ENCODE results near the gene NR4A3. TPM values are rescaled to one million over a fixed set of nuclear protein-coding genes. Genes with fewer than 3 reads are reported as not detected.
"Not testable (repeated sequence)": the region's sequence is repeated elsewhere in the genome, so short reads cannot be mapped to it uniquely, and the experiment has no call there.

Gene NR4A3
- total RNA-seq, result 10 to 100 TPM; 10.5 to 11.9 TPM

DNA sequence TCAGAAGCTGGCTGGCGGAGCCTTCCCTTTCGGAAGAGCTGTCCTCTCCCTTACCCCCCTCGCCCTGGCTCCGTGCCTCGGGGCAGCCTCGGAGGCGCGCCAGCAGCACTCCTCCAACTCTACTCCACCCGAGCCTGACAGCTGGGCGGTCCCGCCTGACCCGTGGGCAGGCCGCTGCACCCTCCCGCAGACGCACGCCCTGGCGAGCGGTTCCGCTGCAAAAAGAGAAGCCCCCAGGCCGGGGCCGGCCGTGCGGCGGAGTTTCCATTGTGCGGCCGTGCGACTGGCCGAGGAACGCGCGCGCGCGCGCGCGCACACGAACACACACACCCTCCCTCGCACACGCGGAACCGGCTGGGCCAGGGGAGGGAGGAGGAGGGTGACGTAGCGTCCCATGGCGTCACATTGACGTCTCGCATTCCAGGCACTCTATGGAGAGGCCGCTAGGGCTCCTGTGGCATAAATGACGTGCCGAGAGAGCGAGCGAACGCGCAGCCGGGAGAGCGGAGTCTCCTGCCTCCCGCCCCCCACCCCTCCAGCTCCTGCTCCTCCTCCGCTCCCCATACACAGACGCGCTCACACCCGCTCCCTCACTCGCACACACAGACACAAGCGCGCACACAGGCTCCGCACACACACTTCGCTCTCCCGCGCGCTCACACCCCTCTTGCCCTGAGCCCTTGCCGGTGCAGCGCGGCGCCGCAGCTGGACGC, at the start of gene NR4A3:
Gene NR4A3, plus strand, starts transcription at position 490 of the 713 bp plus-strand sequence. CDS start 6,158 bp downstream, outside the sequence.
- H3K4me3 Mint-ChIP-seq, result peak within 1 kb of the TSS; percentile 86
- POLR2A ChIA-PET, result interaction anchor here (0.5 to 2.0 kb wide), 3 partner anchors 11 to 196 kb away, joined by 3 to 6 read pairs (median 4); no protein-coding TSS in a partner anchor
- H3K36me3 Mint-ChIP-seq, result no peaks in the 10 kb centered on the region
- CTCF ChIA-PET, result interaction anchor here (1.1 to 2.2 kb wide), 2 partner anchors 11 to 84 kb away, joined by 3 to 8 read pairs; no protein-coding TSS in a partner anchor
- intact Hi-C loops (cut with micrococcal nuclease), result loop anchor here (2.0 to 10.0 kb wide), 8 partner anchors 261 to 1576 kb away; partner anchors contain the start of genes MRPL50, MSANTD3, TEX10 and ZNF189
- peaks cover 20% of the 10 kb centered on the region for H3K27me3 Mint-ChIP-seq
- H3K9me3 Mint-ChIP-seq, result no peaks in the 10 kb centered on the region
- peaks cover 62% of the 10 kb centered on the region for H3K4me1 Mint-ChIP-seq (ENCODE audit: low read depth)
- peak; percentile 88 for DNase-seq
- peak within 1 kb of the TSS; percentile 87 for H3K27ac Mint-ChIP-seq

DNA sequence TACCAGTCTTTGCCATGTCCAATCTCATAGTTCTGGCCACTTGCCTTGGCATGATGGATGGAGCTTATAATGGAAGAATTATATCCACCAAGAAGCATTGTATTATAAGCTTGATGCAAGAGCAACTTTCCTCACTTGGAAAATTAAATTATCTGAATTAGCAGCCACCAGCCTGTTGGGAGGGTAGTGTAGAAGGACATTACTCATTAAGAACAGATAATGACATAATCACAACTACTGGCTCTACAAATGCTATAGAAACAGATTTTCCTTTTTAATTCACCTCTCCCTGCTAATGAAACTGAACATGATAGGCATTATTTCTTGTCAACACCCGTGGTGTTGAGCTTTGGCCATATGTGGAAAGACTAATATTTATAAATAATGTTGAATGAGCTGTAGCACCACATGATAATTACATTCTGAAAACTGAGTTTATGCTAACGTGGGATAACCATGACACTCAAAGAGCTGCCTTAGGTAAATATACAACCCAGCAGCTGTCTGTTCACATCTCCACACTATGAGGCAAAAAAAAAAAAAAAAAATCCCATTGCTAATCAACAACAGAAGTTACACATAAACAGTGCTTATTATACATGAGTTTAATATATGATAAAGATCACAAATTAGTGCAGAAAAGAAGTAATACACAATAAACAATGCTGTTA, 48.1 kb upstream of the NR4A3 start:
- ChIA-PET CTCF (no interaction called here), POLR2A (no interaction called here)
- Mint-ChIP-seq H3K4me3 (no peak overlapping the region), H3K27ac (no peak overlapping the region), H3K27me3 (peaks cover 14% of the 10 kb centered on the region), H3K4me1 (ENCODE audit: low read depth) (peaks cover 2% of the 10 kb centered on the region), H3K9me3 (no peaks in the 10 kb centered on the region), H3K36me3 (no peaks in the 10 kb centered on the region)
- intact Hi-C loops (cut with micrococcal nuclease), result no loop called here
- no peak for DNase-seq

DNA sequence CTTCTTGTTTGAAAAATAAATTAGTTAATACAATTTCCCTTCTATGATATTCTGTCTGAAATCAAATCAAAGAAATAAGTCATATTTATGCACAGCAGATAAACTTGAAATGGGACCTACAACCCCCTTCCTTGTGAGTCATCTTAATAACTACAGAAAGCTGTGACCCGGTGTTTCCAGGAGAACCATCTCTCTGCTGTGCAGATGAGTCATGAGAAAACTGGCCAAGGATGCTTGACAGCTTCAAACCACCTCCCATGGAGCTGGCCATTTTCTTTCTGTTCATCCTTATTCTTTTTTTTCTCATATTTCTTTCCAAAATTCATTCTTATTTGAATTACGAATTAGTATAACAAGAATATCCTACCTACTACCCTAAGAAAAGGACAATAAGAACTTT, 43.4 kb upstream of the NR4A3 start:
- ChIA-PET CTCF (no interaction called here), POLR2A (interaction anchor here (0.9 kb wide), 1 partner anchor 41 kb away, joined by 3 read pairs; no protein-coding TSS in a partner anchor)
- Mint-ChIP-seq H3K9me3 (peaks cover 2% of the 10 kb centered on the region), H3K27me3 (peaks cover 13% of the 10 kb centered on the region), H3K4me1 (ENCODE audit: low read depth) (peaks cover 8% of the 10 kb centered on the region), H3K4me3 (no peak overlapping the region), H3K27ac (no peak overlapping the region), H3K36me3 (no peaks in the 10 kb centered on the region)
- DNase-seq, result peak; percentile 48
- intact Hi-C loops (cut with micrococcal nuclease), result no loop called here

DNA sequence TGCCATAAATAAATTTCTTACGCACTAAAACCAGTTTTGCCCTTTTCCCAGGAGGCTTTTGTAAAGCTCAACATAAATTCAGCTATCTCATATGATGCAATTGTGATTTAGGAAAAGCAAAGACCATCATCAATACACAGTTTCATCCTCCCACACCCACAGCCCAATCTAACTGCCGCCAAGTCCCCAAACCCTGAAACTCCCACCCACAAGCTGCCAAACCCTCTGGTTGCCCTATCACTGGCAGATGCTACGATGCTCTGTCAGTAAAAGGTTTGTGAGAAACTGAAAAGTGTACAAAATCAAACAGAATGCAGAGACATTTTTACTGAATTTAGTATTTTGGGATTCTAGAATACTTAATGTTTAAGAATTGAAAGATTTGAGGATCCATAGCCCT, 42.8 kb upstream of the NR4A3 start:
- no peak for DNase-seq
- intact Hi-C loops (cut with micrococcal nuclease), result no loop called here
- no peaks in the 10 kb centered on the region for H3K36me3 Mint-ChIP-seq
- H3K27ac Mint-ChIP-seq, result no peak overlapping the region
- H3K9me3 Mint-ChIP-seq, result peaks cover 2% of the 10 kb centered on the region
- CTCF ChIA-PET, result no interaction called here
- POLR2A ChIA-PET, result interaction anchor here (0.9 kb wide), 1 partner anchor 40 kb away, joined by 3 read pairs; no protein-coding TSS in a partner anchor
- peaks cover 15% of the 10 kb centered on the region for H3K27me3 Mint-ChIP-seq
- no peak overlapping the region for H3K4me3 Mint-ChIP-seq
- H3K4me1 Mint-ChIP-seq (ENCODE audit: low read depth), result peaks cover 8% of the 10 kb centered on the region

DNA sequence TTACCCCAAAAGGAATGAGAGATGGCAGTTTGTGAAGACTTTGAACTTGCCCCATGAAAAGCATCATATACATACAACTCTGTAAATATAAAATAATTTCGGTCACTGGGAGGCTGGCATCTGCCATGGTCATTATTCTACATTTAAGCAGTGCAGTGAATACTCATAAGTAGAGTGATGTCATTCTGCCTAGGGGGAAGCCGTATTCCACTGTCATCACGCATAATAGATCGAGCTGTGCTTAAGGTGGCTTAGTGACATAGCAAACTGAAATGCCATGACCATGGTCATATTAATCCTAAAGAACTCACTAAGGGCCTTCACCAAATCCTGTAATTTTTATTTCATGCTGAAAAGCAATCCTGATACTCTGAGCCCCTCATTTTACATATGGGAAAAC, 42.4 kb upstream of the NR4A3 start:
- H3K9me3 Mint-ChIP-seq, result peaks cover 2% of the 10 kb centered on the region
- H3K27ac Mint-ChIP-seq, result no peak overlapping the region
- ChIA-PET POLR2A (interaction anchor here (0.9 kb wide), 1 partner anchor 40 kb away, joined by 3 read pairs; no protein-coding TSS in a partner anchor), CTCF (no interaction called here)
- H3K4me1 Mint-ChIP-seq (ENCODE audit: low read depth), result peaks cover 8% of the 10 kb centered on the region
- intact Hi-C loops (cut with micrococcal nuclease), result no loop called here
- H3K36me3 Mint-ChIP-seq, result no peaks in the 10 kb centered on the region
- no peak overlapping the region for H3K4me3 Mint-ChIP-seq
- peaks cover 17% of the 10 kb centered on the region for H3K27me3 Mint-ChIP-seq
- DNase-seq, result no peak

DNA sequence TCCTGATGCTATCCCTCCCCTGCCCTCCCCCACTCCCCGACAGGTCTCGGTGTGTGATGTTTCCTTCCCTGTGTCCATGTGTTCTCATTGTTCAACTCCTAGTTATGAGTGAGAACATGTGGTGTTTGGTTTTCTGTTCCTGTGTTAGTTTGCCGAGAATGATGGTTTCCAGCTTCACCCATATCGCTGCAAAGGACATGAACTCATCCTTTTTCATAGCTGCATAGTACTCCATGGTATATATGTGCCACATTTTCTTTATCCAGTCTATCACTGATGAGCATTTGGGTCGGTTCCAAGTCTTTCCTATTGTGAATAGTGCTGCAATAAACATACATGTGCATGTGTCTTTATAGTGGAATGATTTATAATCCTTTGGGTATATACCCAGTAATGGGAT, 39.3 kb upstream of the NR4A3 start:
- peaks cover 29% of the 10 kb centered on the region for H3K27me3 Mint-ChIP-seq
- POLR2A ChIA-PET; H3K4me3 Mint-ChIP-seq; intact Hi-C loops (cut with micrococcal nuclease); CTCF ChIA-PET; H3K36me3 Mint-ChIP-seq; H3K4me1 Mint-ChIP-seq (ENCODE audit: low read depth); DNase-seq; H3K9me3 Mint-ChIP-seq; H3K27ac Mint-ChIP-seq: not testable (repeated sequence)

DNA sequence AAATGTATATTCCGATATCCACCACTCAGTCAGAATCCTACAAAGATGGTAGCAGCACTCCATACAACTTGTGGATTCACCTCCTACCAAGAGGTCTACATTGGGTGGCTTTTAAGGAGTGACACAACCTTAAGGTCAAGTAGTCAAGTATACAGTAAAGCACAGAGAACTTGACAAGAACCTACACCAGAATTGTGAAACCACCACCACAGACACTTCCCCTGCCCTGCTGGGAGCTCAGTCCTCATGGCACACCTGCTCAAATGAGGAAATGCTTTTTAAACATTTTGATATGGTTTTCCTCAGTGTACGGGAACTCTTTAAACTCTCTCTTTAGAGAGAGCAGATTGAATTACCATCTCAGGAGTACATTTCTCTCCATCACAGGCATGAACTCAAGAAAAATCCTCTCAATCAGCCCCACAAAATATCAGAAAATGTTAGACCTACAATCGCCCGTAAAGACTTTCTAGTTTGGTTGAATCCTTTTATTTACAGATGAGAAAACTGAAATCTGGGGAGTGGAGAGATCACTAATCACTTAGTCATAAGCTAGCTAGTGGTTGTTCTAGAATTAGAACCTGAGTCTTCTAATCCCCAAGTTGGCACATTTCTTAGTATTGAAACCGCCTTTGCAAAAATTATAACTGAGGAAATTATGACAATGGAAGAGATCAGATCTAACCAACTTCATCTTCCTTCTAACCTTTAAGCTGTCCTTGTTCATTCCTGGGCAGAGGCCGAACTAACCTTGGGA, 38.5 kb upstream of the NR4A3 start:
- peaks cover 8% of the 10 kb centered on the region for H3K4me1 Mint-ChIP-seq (ENCODE audit: low read depth)
- H3K4me3 Mint-ChIP-seq, result no peak overlapping the region
- no peak for DNase-seq
- intact Hi-C loops (cut with micrococcal nuclease), result no loop called here
- H3K27ac Mint-ChIP-seq, result no peak overlapping the region
- CTCF ChIA-PET, result interaction anchor here (1.7 kb wide), 1 partner anchor 15 kb away, joined by 3 read pairs; no protein-coding TSS in a partner anchor
- POLR2A ChIA-PET, result no interaction called here
- H3K36me3 Mint-ChIP-seq, result no peaks in the 10 kb centered on the region
- peaks cover 2% of the 10 kb centered on the region for H3K9me3 Mint-ChIP-seq
- H3K27me3 Mint-ChIP-seq, result peaks cover 30% of the 10 kb centered on the region

DNA sequence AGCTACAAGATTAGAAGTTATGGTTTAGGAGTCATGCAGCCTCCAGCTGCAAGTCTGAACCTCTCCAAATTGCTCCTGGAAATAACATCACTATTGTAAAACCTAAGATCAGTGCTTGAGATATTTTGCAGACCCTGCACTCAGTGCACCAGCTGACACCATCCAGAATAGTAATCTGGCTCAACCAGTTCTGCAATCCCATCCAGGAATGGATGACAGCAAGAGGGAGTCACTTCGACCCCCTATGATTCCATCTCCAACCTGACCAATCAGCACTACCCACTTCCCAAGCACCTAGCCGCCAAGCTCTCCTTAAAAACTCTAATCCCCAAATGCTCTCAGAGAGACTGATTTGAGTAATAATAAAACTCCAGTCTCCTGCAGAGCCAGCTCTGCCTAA, 37.9 kb upstream of the NR4A3 start:
- no peak for DNase-seq
- Mint-ChIP-seq H3K27ac (no peak overlapping the region), H3K9me3 (peaks cover 2% of the 10 kb centered on the region), H3K4me1 (ENCODE audit: low read depth) (peaks cover 4% of the 10 kb centered on the region), H3K36me3 (no peaks in the 10 kb centered on the region), H3K4me3 (no peak overlapping the region), H3K27me3 (peaks cover 30% of the 10 kb centered on the region)
- POLR2A ChIA-PET, result no interaction called here
- CTCF ChIA-PET, result interaction anchor here (1.7 kb wide), 1 partner anchor 14 kb away, joined by 3 read pairs; no protein-coding TSS in a partner anchor
- intact Hi-C loops (cut with micrococcal nuclease), result no loop called here

DNA sequence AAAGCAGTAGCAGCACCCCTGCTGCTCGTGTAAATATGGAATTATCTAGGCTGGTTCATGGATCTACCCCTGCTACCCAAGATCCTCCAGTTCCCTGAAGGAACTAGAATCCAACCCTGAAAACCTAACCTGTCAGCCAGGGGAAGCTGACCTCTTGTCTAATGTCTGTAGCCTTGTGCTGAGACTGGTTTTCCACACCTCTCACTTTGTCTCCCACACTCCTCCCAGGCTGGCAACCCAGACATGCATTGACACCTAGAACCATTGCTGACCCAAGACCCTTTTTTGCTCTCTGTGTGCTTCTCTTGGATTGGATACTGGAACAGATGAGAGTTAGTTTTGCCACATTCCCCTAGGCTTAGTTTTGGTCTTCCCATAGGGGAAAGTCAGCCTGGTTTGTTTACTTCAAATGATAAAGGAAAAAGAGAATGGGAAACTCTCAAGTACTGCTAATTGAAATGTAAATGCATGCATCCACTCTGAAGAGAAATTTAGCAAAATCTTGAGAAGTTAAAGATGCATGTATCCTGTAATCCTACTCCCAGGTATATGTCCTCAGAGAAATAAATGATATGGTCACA, 36.6 kb upstream of the NR4A3 start:
- ChIA-PET POLR2A (no interaction called here), CTCF (no interaction called here)
- Mint-ChIP-seq H3K9me3 (peaks cover 2% of the 10 kb centered on the region), H3K36me3 (no peaks in the 10 kb centered on the region), H3K4me3 (no peak overlapping the region), H3K4me1 (ENCODE audit: low read depth) (no peaks in the 10 kb centered on the region), H3K27ac (no peak overlapping the region), H3K27me3 (peaks cover 30% of the 10 kb centered on the region)
- intact Hi-C loops (cut with micrococcal nuclease), result no loop called here
- DNase-seq, result no peak

DNA sequence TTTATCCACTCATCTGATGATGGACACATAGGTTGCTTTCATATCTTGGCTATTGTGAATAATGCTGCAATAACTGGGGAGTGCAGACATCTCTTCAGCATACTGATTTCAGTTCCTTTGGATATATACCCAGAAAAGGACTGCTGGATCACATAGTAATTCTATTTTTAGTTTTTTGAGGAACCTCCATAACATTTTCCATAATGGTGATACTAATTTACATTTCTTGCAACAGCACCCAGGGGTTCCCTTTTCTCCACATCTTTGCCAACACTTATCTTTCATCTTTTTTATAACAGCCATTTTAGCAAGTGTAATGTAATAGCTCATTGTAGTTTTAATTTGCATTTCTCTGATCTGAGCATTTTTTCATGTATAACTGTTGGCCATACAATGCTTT, 34.1 kb upstream of the NR4A3 start:
- ChIA-PET POLR2A (no interaction called here), CTCF (interaction anchor here (0.6 kb wide), 1 partner anchor 244 kb away, joined by 3 read pairs; no protein-coding TSS in a partner anchor)
- Mint-ChIP-seq H3K27me3 (peaks cover 27% of the 10 kb centered on the region), H3K4me3 (no peak overlapping the region), H3K4me1 (ENCODE audit: low read depth) (no peaks in the 10 kb centered on the region), H3K9me3 (no peaks in the 10 kb centered on the region), H3K36me3 (no peaks in the 10 kb centered on the region), H3K27ac (no peak overlapping the region)
- intact Hi-C loops (cut with micrococcal nuclease), result no loop called here
- DNase-seq, result no peak

DNA sequence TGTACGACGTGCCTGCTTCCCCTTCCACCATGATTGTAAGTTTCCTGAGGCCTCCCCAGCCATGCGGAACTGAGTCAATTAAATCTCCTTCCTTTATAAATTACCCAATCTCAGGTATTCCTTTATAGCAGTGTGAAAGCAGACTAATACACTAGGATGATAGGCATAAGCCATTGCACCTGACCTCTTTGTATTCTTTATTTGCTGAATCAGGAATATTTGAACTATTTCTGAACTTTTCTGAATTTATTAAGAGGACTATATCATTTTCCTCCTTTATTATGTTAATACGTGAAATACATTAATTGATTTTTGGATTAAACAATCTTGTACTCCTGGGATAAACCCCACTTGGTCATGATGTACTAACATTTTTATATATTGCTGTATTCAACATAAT, 28.2 kb upstream of the NR4A3 start:
- no peak for DNase-seq
- intact Hi-C loops (cut with micrococcal nuclease), result loop anchor here (1.0 kb wide), 1 partner anchor 36 kb away; no protein-coding TSS in a partner anchor
- no peak overlapping the region for H3K4me3 Mint-ChIP-seq
- no peak overlapping the region for H3K27ac Mint-ChIP-seq
- peaks cover 14% of the 10 kb centered on the region for H3K27me3 Mint-ChIP-seq
- no peaks in the 10 kb centered on the region for H3K9me3 Mint-ChIP-seq
- H3K36me3 Mint-ChIP-seq, result no peaks in the 10 kb centered on the region
- H3K4me1 Mint-ChIP-seq (ENCODE audit: low read depth), result no peaks in the 10 kb centered on the region
- CTCF ChIA-PET, result interaction anchor here (0.7 kb wide), 1 partner anchor 10 kb away, joined by 3 read pairs; no protein-coding TSS in a partner anchor
- POLR2A ChIA-PET, result no interaction called here

DNA sequence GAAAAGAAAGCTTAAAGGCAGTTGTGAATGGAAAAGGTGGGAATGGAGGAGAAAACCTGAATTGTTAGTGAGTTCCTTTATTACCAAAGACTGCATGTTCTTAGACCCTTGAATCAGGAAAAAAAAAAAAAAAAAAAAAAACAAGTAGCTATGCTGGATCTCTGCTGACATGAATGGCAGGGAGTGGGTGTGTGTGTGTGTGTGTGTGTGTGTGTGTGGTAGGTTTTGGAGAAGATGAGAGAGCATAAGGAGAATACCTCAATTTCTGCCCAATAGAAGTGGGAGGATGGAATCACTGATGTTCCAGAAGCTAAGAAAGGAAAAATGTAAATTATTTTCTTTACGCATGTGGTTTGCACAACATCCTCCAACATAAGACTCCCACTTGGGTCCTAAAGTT, 25.5 kb upstream of the NR4A3 start:
- Mint-ChIP-seq H3K36me3 (no peaks in the 10 kb centered on the region), H3K4me3 (no peak overlapping the region), H3K9me3 (no peaks in the 10 kb centered on the region), H3K4me1 (ENCODE audit: low read depth) (no peaks in the 10 kb centered on the region), H3K27me3 (peaks cover 11% of the 10 kb centered on the region), H3K27ac (no peak overlapping the region)
- DNase-seq, result no peak
- POLR2A ChIA-PET, result no interaction called here
- CTCF ChIA-PET, result no interaction called here
- intact Hi-C loops (cut with micrococcal nuclease), result no loop called here

Data from activated CD4-positive, alpha-beta memory T cell treated with anti-CD3 and anti-CD28 coated beads for 36 hours (primary cell).